ENCODE data around the gene CHD1L. TPM values are rescaled to one million over a fixed set of nuclear protein-coding genes. Genes with fewer than 3 reads are reported as not detected.
"Not testable (repeated sequence)": the region's sequence is repeated elsewhere in the genome, so short reads cannot be mapped to it uniquely, and the experiment has no call there.

Gene CHD1L
- total RNA-seq, 2 experiments from 2014 or later, result 70.0 to 70.9 TPM

DNA sequence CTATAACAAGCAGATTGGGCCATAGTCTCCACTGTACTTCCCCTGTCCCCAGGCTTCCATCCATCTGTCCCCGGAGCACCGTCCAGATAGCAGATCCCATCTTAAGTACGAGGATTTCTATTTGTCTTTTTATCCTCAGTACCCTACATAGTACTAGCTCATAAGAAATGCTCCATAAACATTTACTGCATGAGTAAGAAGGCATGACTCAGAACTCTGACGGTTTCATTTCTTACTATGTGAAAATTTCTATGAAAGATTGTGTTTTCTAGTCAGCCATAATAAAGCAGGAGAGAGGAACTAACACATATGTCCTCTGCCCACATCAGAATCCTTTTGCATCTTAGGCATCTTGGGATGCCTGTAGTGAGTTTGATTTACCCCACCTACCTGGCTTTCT lies 49.5 kb downstream of the CHD1L start:
- no peak for DNase-seq
- no peak overlapping the region for H3K4me3 Mint-ChIP-seq
- peaks cover 99% of the 10 kb centered on the region for H3K36me3 Mint-ChIP-seq (ENCODE audit: low read depth)
- no peaks in the 10 kb centered on the region for H3K27me3 Mint-ChIP-seq
- ChIA-PET CTCF (interaction anchor here (1.5 kb wide), 1 partner anchor 17 kb away, joined by 3 read pairs; no protein-coding TSS in a partner anchor), POLR2A (no interaction called here)
- peaks cover 5% of the 10 kb centered on the region for H3K9me3 Mint-ChIP-seq
- H3K27ac Mint-ChIP-seq, result no peak overlapping the region
- H3K4me1 Mint-ChIP-seq, result peaks cover 15% of the 10 kb centered on the region

DNA sequence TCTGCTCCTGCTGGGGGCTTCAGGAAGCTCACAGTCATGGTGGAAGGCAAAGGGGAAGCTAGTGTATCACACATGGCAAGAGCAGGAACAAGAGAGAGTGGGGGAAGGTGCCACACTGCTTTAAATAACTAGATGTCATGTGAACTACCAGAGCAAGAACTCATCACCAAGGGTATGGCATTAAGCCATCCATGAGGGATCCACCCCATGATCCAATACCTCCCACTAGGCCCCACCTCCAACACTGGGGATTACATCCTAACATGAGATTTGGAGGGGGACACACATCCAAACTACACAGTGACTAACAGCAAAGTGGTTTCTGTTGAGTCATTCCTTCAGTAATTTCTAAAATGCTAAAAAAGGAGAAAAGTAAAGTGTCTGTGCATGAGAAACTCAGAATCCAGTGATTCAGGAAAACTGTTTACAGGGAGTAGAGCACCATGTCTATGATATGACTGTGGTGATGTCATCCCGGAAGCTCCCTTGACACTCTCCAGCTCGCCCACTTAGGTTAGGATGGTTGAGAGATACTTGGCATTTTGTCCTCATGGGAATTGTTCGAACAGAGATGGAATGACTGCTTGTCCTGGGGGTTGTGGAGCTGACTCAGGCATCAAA lies 50.3 kb downstream of the CHD1L start:
- POLR2A ChIA-PET, result no interaction called here
- H3K4me1 Mint-ChIP-seq, result peaks cover 15% of the 10 kb centered on the region
- CTCF ChIA-PET, result interaction anchor here (1.4 to 1.5 kb wide), 2 partner anchors 17 to 19 kb away, joined by 3 to 4 read pairs; no protein-coding TSS in a partner anchor
- H3K4me3 Mint-ChIP-seq, result no peak overlapping the region
- H3K36me3 Mint-ChIP-seq (ENCODE audit: low read depth), result peaks cover 99% of the 10 kb centered on the region
- no peak for DNase-seq
- H3K27me3 Mint-ChIP-seq, result no peaks in the 10 kb centered on the region
- H3K27ac Mint-ChIP-seq, result no peak overlapping the region
- peaks cover 5% of the 10 kb centered on the region for H3K9me3 Mint-ChIP-seq

DNA sequence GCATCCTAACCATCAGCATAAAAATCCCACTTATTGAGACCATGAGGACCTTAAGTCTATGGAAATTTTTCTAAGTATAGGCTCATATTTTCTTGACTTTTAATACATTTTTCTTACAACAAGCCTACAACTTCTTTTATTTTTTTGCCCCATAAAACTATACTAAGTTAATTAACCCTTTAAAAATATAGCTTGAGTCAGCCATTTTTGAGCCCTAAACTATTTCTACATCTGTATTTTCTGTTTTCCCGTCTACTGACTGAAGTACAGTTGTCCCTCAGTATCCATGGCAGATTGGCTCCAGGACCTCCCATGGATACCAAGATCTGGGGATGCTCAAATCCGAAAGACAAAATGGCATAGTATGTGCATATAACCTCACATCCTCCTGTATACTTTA lies 55.0 kb downstream of the CHD1L start:
- POLR2A ChIA-PET, result no interaction called here
- peaks cover 29% of the 10 kb centered on the region for H3K9me3 Mint-ChIP-seq
- CTCF ChIA-PET, result no interaction called here
- H3K4me3 Mint-ChIP-seq, result no peak overlapping the region
- H3K36me3 Mint-ChIP-seq (ENCODE audit: low read depth), result peaks cover 69% of the 10 kb centered on the region
- peaks cover under 1% of the 10 kb centered on the region for H3K4me1 Mint-ChIP-seq
- DNase-seq, result no peak
- peaks cover 2% of the 10 kb centered on the region for H3K27me3 Mint-ChIP-seq
- H3K27ac Mint-ChIP-seq, result no peak overlapping the region

DNA sequence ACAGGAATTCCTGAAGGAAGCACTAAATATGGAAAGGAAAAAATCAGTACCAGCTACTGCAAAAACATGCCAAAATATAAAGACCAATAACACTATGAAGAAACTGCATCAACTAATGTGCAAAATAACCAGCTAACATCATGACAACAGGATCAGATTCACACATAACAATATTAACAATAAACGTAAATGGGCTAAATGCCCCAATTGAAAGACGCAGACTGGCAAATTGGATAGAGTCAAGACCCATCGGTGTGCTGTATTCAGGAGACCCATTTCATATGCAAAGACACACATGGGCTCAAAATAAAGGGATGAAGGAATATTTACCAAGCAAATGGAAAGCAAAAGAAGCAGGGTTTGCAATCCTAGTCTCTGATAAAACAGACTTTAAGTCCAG lies 63.3 kb downstream of the CHD1L start:
- peaks cover 58% of the 10 kb centered on the region for H3K9me3 Mint-ChIP-seq
- H3K27ac Mint-ChIP-seq; DNase-seq; CTCF ChIA-PET; H3K4me3 Mint-ChIP-seq; POLR2A ChIA-PET; H3K27me3 Mint-ChIP-seq; H3K4me1 Mint-ChIP-seq; H3K36me3 Mint-ChIP-seq (ENCODE audit: low read depth): not testable (repeated sequence)

DNA sequence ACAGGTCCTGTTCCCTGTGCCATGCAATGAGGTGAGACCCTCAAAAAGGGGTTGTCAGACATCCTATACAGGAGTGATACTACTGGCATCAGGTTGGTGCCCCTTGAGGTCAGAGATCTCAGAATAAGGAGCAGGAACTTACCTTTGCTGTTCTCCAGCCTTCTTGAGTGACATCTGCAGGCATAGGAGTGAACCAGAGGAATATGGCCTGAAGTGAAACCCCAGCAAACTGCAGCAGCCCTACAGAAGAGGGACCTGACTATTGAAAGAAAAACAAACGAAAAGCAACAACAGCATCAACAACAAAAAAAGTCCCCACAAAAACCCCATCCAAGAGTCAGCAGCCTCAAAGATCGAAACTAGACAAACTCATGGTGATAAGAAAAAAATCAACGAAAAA lies 74.5 kb downstream of the CHD1L start:
- H3K9me3 Mint-ChIP-seq, result no peaks in the 10 kb centered on the region
- no peak overlapping the region for H3K27ac Mint-ChIP-seq
- H3K27me3 Mint-ChIP-seq, result peaks cover 8% of the 10 kb centered on the region
- no peak overlapping the region for H3K4me3 Mint-ChIP-seq
- CTCF ChIA-PET, result no interaction called here
- no peak for DNase-seq
- no peaks in the 10 kb centered on the region for H3K4me1 Mint-ChIP-seq
- POLR2A ChIA-PET, result no interaction called here
- H3K36me3 Mint-ChIP-seq (ENCODE audit: low read depth), result no peaks in the 10 kb centered on the region

DNA sequence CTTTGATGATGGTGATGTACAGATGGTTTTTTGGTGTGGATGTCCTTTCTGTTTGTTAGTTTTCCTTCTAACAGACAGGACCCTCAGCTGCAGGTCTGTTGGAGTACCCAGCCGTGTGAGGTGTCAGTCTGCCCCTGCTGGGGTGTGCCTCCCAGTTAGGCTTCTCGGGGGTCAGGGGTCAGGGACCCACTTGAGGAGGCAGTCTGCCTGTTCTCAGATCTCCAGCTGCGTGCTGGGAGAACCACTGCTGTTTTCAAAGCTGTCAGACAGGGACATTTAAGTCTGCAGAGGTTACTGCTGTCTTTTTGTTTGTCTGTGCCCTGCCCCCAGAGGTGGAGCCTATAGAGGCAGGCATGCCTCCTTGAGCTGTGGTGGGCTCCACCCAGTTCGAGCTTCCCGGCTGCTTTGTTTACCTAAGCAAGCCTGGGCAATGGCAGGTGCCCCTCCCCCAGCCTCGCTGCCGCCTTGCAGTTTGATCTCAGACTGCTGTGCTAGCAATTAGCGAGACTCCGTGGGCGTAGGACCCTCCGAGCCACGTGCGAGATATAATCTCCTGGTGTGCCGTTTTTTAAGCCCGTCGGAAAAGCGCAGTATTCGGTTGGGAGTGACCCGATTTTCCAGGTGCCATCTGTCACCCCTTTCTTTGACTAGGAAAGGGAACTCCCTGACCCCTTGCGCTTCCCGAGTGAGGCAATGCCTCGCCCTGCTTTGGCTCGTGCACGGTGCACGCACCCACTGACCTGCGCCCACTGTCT lies 84.6 kb downstream of the CHD1L start:
- POLR2A ChIA-PET; CTCF ChIA-PET; H3K36me3 Mint-ChIP-seq (ENCODE audit: low read depth); H3K4me1 Mint-ChIP-seq; DNase-seq; H3K27ac Mint-ChIP-seq; H3K9me3 Mint-ChIP-seq; H3K4me3 Mint-ChIP-seq: not testable (repeated sequence)
- H3K27me3 Mint-ChIP-seq, result peaks cover 15% of the 10 kb centered on the region

DNA sequence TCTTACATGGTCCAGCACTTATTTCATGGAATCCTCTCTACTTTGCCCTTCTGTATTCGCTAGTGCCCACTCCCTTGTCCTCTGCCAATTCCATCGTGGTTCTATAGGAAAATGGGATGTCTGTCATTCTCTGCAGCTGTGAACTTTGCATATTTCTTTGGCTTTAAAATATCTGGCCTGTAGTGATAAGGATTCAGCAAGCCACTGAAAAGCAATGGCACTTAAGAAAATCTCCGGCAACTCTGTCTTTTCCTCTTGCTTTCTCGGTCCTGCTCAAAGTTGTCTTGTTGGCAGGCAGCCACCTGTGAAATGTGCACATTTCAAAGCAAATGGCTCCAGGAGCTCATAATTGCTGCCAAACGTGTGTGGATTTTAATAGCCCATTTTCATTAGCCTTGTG lies 91.8 kb downstream of the CHD1L start:
- H3K27me3 Mint-ChIP-seq, result peaks cover 33% of the 10 kb centered on the region
- no peaks in the 10 kb centered on the region for H3K4me1 Mint-ChIP-seq
- ChIA-PET CTCF (no interaction called here), POLR2A (no interaction called here)
- H3K4me3 Mint-ChIP-seq, result no peak overlapping the region
- no peaks in the 10 kb centered on the region for H3K36me3 Mint-ChIP-seq (ENCODE audit: low read depth)
- no peaks in the 10 kb centered on the region for H3K9me3 Mint-ChIP-seq
- H3K27ac Mint-ChIP-seq, result no peak overlapping the region
- DNase-seq, result no peak

DNA sequence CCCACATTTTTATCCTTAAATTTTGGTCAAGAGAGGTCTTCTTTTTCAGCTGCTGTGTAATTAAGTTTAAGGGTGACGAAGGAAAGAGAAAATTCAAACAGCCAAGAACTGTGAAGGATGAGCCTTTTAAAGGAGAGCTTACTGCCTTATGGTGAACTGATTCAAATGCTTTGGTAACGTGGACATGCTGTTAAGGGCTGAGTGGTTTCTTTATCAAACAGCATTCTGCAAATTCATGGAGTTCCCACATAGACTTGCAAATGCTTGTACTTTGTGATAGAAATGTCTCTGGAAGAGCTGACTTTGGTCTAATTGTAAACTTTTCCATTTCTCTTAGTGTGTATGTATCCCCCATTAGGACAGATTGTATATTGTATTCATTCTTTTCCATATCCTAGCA lies 93.8 kb downstream of the CHD1L start:
- H3K27ac Mint-ChIP-seq, result no peak overlapping the region
- no peaks in the 10 kb centered on the region for H3K4me1 Mint-ChIP-seq
- no peaks in the 10 kb centered on the region for H3K9me3 Mint-ChIP-seq
- H3K36me3 Mint-ChIP-seq (ENCODE audit: low read depth), result no peaks in the 10 kb centered on the region
- POLR2A ChIA-PET, result no interaction called here
- DNase-seq, result no peak
- CTCF ChIA-PET, result interaction anchor here (1.5 kb wide), 1 partner anchor 54 kb away, joined by 3 read pairs; no protein-coding TSS in a partner anchor
- H3K4me3 Mint-ChIP-seq, result no peak overlapping the region
- peaks cover 27% of the 10 kb centered on the region for H3K27me3 Mint-ChIP-seq

DNA sequence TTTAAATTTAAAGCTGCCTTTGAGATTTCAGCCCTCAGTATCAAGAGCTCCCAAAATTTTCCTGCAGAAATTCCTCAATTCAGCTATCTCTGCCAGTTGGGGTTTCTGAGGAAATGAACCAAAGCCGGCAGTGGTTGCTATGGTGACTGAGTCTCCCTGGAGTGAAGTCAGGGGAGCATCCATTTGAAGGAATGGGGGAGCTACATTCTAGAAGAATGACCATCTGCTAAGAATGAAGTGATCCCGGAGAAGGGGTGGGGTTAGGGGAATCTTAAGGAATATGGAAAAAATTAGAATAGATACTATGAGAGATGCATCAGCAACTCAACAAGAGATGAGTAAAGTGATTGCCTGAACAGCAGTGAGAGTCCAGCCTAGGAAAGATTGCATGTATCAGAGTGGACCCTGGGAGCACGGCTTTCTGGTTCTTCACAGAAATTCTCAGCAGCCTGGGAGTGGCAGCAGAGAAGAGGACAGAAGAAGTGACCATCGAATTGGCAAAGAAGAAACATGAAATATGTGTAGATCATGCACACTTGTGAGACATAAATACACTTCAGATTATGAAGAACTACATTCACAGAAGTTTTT lies 94.7 kb downstream of the CHD1L start:
- POLR2A ChIA-PET, result no interaction called here

DNA sequence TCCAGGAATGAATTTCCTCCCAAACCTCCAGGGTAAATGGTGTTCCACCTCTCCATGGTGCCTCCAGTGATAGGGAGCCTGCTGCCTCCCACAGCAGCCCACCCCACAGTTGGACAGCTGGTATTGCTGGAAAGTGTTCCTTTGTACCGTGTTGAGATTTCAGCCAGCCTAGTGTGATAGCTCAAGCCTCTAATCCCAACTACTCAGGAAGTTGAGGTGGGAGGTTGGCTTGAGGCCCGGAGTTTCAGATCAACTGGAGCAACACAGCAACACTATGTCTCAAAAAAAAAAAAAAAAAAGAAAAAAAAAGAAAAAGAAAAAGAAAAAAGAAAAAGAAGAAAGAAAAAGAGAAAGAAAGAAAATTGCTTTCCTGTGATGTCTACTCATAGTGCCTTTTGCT lies 96.1 kb downstream of the CHD1L start:
- H3K27ac Mint-ChIP-seq, result no peak overlapping the region
- H3K36me3 Mint-ChIP-seq (ENCODE audit: low read depth), result no peaks in the 10 kb centered on the region
- peaks cover 22% of the 10 kb centered on the region for H3K27me3 Mint-ChIP-seq

More for the DNA sequence above, 94.7 kb downstream of the CHD1L start:
- CTCF ChIA-PET, result interaction anchor here (1.5 kb wide), 1 partner anchor 53 kb away, joined by 3 read pairs; no protein-coding TSS in a partner anchor
- Mint-ChIP-seq H3K9me3 (no peaks in the 10 kb centered on the region), H3K4me3 (no peak overlapping the region), H3K27me3 (peaks cover 24% of the 10 kb centered on the region), H3K36me3 (ENCODE audit: low read depth) (no peaks in the 10 kb centered on the region), H3K27ac (no peak overlapping the region), H3K4me1 (no peaks in the 10 kb centered on the region)
- no peak for DNase-seq

DNA sequence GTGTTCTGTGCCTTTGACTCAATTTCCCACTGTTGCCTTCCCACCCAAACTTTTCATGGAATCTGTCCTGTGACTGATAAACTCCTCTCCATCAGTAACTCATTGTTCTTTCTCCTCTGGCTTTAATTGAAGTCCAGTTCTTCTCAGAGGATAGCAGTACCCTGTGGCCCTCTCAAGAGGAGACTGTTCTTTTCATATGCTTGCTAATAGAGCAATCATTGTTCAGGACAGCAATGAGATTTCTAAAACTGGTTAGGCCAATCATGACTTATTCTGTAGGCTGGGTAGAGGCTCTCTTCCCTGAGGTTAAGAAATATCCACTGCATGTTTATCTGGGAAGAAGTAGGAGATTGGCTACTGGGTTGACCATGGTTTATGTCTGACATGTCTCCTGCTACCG lies 98.8 kb downstream of the CHD1L start:
- H3K36me3 Mint-ChIP-seq (ENCODE audit: low read depth), result no peaks in the 10 kb centered on the region
- no peak overlapping the region for H3K4me3 Mint-ChIP-seq
- DNase-seq, result no peak
- ChIA-PET POLR2A (no interaction called here), CTCF (no interaction called here)
- H3K9me3 Mint-ChIP-seq, result no peaks in the 10 kb centered on the region
- no peak overlapping the region for H3K27ac Mint-ChIP-seq
- H3K4me1 Mint-ChIP-seq, result no peaks in the 10 kb centered on the region
- peaks cover 32% of the 10 kb centered on the region for H3K27me3 Mint-ChIP-seq

More for the DNA sequence above, 96.1 kb downstream of the CHD1L start:
- ChIA-PET POLR2A (no interaction called here), CTCF (no interaction called here)
- no peak for DNase-seq
- Mint-ChIP-seq H3K9me3 (no peaks in the 10 kb centered on the region), H3K4me3 (no peak overlapping the region), H3K4me1 (no peaks in the 10 kb centered on the region)
